ENCODE results near the gene AMH. TPM values are rescaled to one million over a fixed set of nuclear protein-coding genes. Genes with fewer than 3 reads are reported as not detected.
A peak's percentile ranks its signal among the peaks of the same experiment; 100 is the strongest.

AMH gene
- polyA plus RNA-seq, 1 of the 3 experiments (the other 2 are of a cell fraction): 18.1 TPM

DNA sequence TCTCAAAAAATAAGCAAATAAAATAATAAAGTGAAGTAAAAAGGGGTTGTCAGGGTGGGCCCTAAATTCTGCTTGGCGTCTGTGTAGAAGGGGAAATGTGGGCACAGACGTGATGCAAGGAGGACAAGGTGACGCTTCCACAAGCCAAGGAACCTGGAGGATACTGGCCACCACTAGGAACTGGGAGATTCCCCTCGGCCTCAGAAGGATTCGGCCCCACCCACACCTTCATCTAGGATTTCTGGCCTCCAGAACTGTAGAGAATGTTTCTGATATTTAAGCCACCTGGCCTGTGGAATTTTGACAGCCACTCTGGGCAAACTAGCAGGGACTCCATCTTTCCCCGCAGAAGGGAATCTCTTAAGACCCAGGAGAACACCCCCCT is 14.1 kb upstream of the AMH start:
- TF ChIP-seq, protein P1, sequence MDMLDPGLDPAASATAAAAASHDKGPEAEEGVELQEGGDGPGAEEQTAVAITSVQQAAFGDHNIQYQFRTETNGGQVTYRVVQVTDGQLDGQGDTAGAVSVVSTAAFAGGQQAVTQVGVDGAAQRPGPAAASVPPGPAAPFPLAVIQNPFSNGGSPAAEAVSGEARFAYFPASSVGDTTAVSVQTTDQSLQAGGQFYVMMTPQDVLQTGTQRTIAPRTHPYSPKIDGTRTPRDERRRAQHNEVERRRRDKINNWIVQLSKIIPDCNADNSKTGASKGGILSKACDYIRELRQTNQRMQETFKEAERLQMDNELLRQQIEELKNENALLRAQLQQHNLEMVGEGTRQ (IDR thresholded peaks at IDR 0.05; ENCODE audit: borderline replicate concordance, low read depth, low read length): no peak
- TF ChIP-seq ZBTB33 (IDR thresholded peaks at IDR 0.05; ENCODE audit: borderline replicate concordance, low read depth) (no peak), POLR2AphosphoS5 (IDR thresholded peaks at IDR 0.05; ENCODE audit: low read depth, low read length) (no peak), TEAD4 (IDR thresholded peaks at IDR 0.05; ENCODE audit: borderline replicate concordance, insufficient read depth) (no peak), RCOR1 (IDR thresholded peaks at IDR 0.05; ENCODE audit: low read length) (no peak), FOXM1 (IDR thresholded peaks at IDR 0.05; ENCODE audit: low read depth) (no peak), MXI1 (IDR thresholded peaks at IDR 0.05; ENCODE audit: low read depth, low read length) (no peak), ELF1 (IDR thresholded peaks at IDR 0.05) (no peak), NRF1 (IDR thresholded peaks at IDR 0.05; ENCODE audit: low read depth, low read length) (no peak)
- ChIA-PET POLR2A (interaction anchor here (1.2 to 1.6 kb wide), 2 partner anchors 35 to 81 kb away, joined by 3 to 7 read pairs; no protein-coding TSS in a partner anchor), CTCF (interaction anchor here (0.7 to 8.9 kb wide), 9 partner anchors 9 to 81 kb away, joined by 3 to 116 read pairs (median 8); no protein-coding TSS in a partner anchor)
- peaks cover 38% of the 10 kb centered on the region for H3F3A ChIP-seq (replicated peaks; ENCODE audit: insufficient read depth)
- peak overlapping the region; percentile 98 for H3K4me2 ChIP-seq
- peaks cover 12 to 37% of the 10 kb centered on the region in 2 experiments; a peak in 3 of 4 replicates for H3K4me1 ChIP-seq (ENCODE audit: control insufficient read depth in 1 of 2, insufficient read depth in 2 of 2, low read depth in 1 of 2, low read length in 1 of 2)
- no peak overlapping the region for H2AFZ ChIP-seq (ENCODE audit: low read depth)
- H3K9me3 ChIP-seq: no peaks in the 10 kb centered on the region
- H3K9ac ChIP-seq: peak overlapping the region; percentile 95
- peaks cover 16 to 20% of the 10 kb centered on the region in 2 experiments for H3K36me3 ChIP-seq (replicated peaks in 1 of 2; ENCODE audit: control insufficient read depth in 1 of 2, insufficient read depth in 2 of 2, low read length in 1 of 2)
- no peaks in the 10 kb centered on the region for H3K27me3 ChIP-seq (ENCODE audit: insufficient read depth)
- H4K20me1 ChIP-seq (ENCODE audit: insufficient read depth): peaks cover 42% of the 10 kb centered on the region
- peak overlapping the region; percentile 76 to 89 for H3K4me3 ChIP-seq (ENCODE audit: low read depth in 2 of 2, low read length in 1 of 2)
- H3K9me2 ChIP-seq: no peaks in the 10 kb centered on the region
- peaks cover 78% of the 10 kb centered on the region for H3K79me2 ChIP-seq (ENCODE audit: insufficient read depth)
- WGBS (ENCODE audit: low lambda C conversion rate): 58% methylated on average over 4 of the region's 6 CpGs
- peak overlapping the region; percentile 68 to 93; a peak in 2 of 4 replicates for H3K27ac ChIP-seq (ENCODE audit: low read depth in 2 of 2, low read length in 1 of 2)
- DNase-seq: no peak

- Histone ChIP-seq H3K27me3 (ENCODE audit: insufficient read depth) (no peaks in the 10 kb centered on the region), H2AFZ (ENCODE audit: low read depth) (0 out of 2 replicates have a peak overlapping the region, but pooled peaks have one; percentile 19), H3K9ac (peak overlapping the region; percentile 95), H3K4me2 (peak overlapping the region; percentile 98), H3K4me1 (ENCODE audit: control insufficient read depth in 1 of 2, insufficient read depth in 2 of 2, low read depth in 1 of 2, low read length in 1 of 2) (peaks cover 18 to 43% of the 10 kb centered on the region in 2 experiments; a peak in 3 of 4 replicates), H3K9me2 (no peaks in the 10 kb centered on the region), H3F3A (replicated peaks; ENCODE audit: insufficient read depth) (peaks cover 32% of the 10 kb centered on the region), H3K36me3 (replicated peaks in 1 of 2; ENCODE audit: control insufficient read depth in 1 of 2, insufficient read depth in 2 of 2, low read length in 1 of 2) (peaks cover 10 to 20% of the 10 kb centered on the region in 2 experiments), H3K79me2 (ENCODE audit: insufficient read depth) (peaks cover 83% of the 10 kb centered on the region), H4K20me1 (ENCODE audit: insufficient read depth) (peaks cover 47% of the 10 kb centered on the region), H3K27ac (ENCODE audit: low read depth in 2 of 2, low read length in 1 of 2) (peak overlapping the region; percentile 68 to 93), H3K9me3 (no peaks in the 10 kb centered on the region), H3K4me3 (ENCODE audit: low read depth in 2 of 2, low read length in 1 of 2) (peak overlapping the region; percentile 76 to 89)
- peak; percentile 58 for DNase-seq
- ChIA-PET POLR2A (interaction anchor here (0.7 to 1.6 kb wide), 3 partner anchors 35 to 81 kb away, joined by 3 to 7 read pairs (median 3); no protein-coding TSS in a partner anchor), CTCF (interaction anchor here (0.5 to 8.9 kb wide), 25 partner anchors 11 to 158 kb away, joined by 3 to 116 read pairs (median 4); partner anchors contain the start of genes JSRP1 and LINGO3)
- TF ChIP-seq RFX5 (IDR thresholded peaks at IDR 0.05; ENCODE audit: low read length) (no peak), YY1 (IDR thresholded peaks at IDR 0.05; ENCODE audit: low read depth) (0 out of 2 replicates have a peak, but pooled peaks have one; percentile 23)
- WGBS (ENCODE audit: low lambda C conversion rate): 0% methylated on average over 2 of the region's 48 CpGs
Measured at GRCh38 chr19:2235381-2236063, 13.6 kb upstream of the AMH start.
